ENCODE results near the gene PEX3.
A peak's percentile ranks its signal among the peaks of the same experiment; 100 is the strongest.

The PEX3 gene

DNA sequence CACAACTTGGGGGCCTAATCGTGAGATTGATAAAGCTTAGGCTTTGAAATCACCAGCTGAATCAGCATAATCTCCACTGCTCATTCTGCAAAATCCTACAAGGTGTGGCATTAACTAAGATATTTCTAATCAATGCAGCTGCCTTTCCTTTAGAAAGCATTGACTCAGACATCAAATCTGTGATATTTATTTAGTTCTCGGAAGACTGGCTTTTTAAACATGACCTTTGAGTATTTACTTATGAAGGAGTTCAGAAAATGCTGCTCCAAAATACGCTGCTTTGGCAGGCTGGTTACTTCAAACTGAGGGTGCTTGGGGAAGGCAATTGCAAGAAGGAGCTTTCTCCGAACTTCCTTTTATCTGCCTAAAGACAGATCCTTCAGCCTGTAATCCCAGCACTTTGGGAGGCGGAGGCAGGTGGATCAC lies 84.6 kb downstream of the PEX3 start:
- no peak for DNase-seq (ENCODE audit: low read depth, low spot score)
- in situ Hi-C loops (cut with HindIII; ENCODE audit: low sequenced_read_pairs): no loop called here
- TF ChIP-seq, protein P1, sequence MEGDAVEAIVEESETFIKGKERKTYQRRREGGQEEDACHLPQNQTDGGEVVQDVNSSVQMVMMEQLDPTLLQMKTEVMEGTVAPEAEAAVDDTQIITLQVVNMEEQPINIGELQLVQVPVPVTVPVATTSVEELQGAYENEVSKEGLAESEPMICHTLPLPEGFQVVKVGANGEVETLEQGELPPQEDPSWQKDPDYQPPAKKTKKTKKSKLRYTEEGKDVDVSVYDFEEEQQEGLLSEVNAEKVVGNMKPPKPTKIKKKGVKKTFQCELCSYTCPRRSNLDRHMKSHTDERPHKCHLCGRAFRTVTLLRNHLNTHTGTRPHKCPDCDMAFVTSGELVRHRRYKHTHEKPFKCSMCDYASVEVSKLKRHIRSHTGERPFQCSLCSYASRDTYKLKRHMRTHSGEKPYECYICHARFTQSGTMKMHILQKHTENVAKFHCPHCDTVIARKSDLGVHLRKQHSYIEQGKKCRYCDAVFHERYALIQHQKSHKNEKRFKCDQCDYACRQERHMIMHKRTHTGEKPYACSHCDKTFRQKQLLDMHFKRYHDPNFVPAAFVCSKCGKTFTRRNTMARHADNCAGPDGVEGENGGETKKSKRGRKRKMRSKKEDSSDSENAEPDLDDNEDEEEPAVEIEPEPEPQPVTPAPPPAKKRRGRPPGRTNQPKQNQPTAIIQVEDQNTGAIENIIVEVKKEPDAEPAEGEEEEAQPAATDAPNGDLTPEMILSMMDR (IDR thresholded peaks at IDR 0.05; ENCODE audit: low read depth, low read length): no peak

DNA sequence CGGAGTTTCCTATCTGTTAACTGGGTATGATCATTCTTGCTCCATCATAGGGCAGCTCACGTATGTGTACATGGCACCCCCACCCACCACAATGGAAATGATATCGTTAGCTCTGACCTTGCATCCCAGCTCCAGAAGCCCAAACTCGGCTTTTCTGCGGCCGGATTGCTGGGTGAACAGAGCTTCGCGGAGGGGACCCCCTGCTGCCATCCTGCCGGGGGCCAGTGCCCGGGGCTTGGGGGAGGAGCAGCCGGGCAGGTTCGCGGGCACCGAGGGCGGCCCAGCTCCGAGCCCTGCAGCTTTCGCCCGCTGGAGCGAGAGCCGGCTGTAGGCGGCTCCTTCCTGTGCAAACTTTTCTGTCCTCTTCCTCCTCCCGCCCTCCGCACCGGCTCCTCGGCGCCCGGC lies 85.9 kb downstream of the PEX3 start:
- in situ Hi-C loops (cut with HindIII; ENCODE audit: low sequenced_read_pairs): no loop called here
- DNase-seq (ENCODE audit: low read depth, low spot score): peak; percentile 35
- peak overlapping the region; percentile 55 for H3K4me3 ChIP-seq (ENCODE audit: low read depth, low read length)
- TF ChIP-seq, protein P1 (IDR thresholded peaks at IDR 0.05; ENCODE audit: low read depth, low read length): no peak

More for the DNA sequence above, 84.6 kb downstream of the PEX3 start:
- no peak overlapping the region for H3K4me3 ChIP-seq (ENCODE audit: low read depth, low read length)

DNA sequence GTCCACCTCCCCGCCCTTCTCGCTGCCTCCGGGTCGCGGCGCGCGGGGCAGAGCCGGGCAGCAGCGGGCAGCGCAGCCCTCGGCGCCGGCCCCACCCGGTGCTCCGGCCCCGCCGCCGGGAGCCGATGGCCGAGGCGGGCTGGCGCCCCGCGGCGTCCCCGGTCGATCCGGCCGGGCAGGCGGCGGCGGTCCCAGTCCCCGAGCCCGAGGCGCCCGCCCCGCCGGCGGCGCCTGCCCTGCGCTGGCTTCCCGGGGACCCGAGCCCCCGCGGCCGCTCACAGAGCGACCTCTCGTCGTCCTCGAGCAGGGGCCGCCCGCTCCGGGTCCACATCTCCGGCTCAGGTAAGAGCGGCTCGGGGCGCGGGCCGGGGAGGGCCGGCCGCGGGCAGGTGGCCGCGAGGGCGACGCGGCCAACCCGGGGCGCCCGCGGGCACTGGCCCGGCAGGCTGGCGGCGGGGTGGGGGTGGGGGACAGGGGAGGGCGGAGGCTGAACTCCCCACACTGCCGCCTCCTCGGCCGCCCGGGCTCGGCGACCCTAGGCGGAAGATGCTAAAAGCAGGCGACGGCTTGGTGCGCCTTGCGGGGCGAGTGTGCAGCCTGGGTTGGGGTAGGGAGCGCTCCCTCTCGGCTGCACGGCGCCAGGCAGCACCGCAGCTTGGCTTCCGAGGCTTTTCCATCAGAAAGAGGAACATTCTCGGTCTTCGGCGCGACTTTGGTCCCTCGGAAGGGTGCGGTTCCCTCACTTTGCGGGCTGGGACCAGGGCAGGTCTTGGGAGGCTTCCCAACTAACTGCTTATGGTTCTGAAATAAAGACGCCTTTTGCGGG lies 86.5 kb downstream of the PEX3 start:
- in situ Hi-C loops (cut with HindIII; ENCODE audit: low sequenced_read_pairs): no loop called here
- H3K4me3 ChIP-seq (ENCODE audit: low read depth, low read length): peak overlapping the region; percentile 55
- TF ChIP-seq, protein P1 (IDR thresholded peaks at IDR 0.05; ENCODE audit: low read depth, low read length): peak; percentile 75
- peak; percentile 62 for DNase-seq (ENCODE audit: low read depth, low spot score)

DNA sequence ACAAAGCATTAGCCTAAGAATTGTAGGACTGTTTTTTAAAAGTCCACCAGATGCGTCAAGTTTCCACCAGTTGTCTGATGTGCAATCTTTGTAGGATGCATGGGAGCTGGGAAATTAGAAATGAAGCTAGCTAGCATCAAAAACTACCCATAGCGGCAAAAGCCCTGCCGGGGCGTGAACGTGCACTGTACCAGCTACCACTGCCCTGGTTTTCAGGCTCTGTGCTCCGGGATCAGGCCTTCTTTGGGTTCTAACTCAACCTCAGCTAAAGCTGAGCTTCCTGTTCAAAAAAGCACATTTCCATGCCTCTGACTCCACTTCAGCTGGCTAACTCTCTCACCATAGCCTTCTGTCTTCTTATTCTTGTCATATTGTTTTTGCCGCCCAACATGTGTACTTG lies 87.8 kb downstream of the PEX3 start:
- in situ Hi-C loops (cut with HindIII; ENCODE audit: low sequenced_read_pairs): no loop called here
- DNase-seq (ENCODE audit: low read depth, low spot score): no peak
- TF ChIP-seq, protein P1 (IDR thresholded peaks at IDR 0.05; ENCODE audit: low read depth, low read length): no peak
- no peak overlapping the region for H3K4me3 ChIP-seq (ENCODE audit: low read depth, low read length)

DNA sequence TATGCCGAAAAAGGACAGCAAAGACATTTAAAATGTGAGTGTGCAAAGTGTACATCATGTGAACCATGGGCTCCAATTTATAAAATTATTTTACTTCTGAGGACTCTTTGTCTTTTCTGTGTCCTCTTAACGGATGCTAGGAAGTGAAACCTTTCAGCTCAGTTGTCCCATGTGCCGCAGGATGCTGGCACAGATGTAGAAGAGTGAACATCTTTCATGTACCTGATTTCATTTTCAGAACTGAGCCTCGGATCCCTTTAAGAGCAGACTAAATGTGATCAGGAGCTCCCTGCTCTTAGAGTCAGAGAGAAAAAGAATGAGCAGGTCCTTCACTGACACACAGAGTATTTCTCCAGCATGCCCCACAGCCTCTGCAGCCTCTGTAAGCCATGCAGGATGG lies 88.5 kb downstream of the PEX3 start:
- no peak overlapping the region for H3K4me3 ChIP-seq (ENCODE audit: low read depth, low read length)
- TF ChIP-seq, protein P1 (IDR thresholded peaks at IDR 0.05; ENCODE audit: low read depth, low read length): no peak
- in situ Hi-C loops (cut with HindIII; ENCODE audit: low sequenced_read_pairs): no loop called here
- DNase-seq (ENCODE audit: low read depth, low spot score): no peak

DNA sequence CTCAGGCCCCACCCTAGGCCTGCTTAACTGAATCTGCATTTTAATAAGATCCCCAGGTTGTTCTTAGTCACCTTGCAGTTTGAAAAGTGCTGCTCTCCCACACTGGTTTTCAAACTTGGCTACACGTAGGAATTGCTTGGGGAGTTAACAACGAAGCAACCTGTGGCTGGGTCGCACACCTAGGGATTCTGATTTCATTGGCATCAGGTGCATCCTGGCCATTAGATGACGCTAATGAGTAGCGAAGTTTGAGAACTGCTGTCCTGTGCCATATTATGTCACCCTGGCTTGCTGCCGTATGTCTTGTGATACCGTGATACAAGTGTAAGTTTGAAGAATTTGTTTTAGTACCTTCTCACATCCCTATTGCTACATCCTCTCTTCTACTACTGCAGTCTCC lies 89.1 kb downstream of the PEX3 start:
- DNase-seq (ENCODE audit: low read depth, low spot score): no peak
- in situ Hi-C loops (cut with HindIII; ENCODE audit: low sequenced_read_pairs): no loop called here
- H3K4me3 ChIP-seq (ENCODE audit: low read depth, low read length): no peak overlapping the region
- TF ChIP-seq, protein P1 (IDR thresholded peaks at IDR 0.05; ENCODE audit: low read depth, low read length): no peak
